BJ (cell line): Measurements from ENCODE around the gene COPZ2. TPM values are rescaled to one million over a fixed set of nuclear protein-coding genes. Genes with fewer than 3 reads are reported as not detected.
"Not testable (repeated sequence)": the region's sequence is repeated elsewhere in the genome, so short reads cannot be mapped to it uniquely, and the experiment has no call there.

Experiments used
- CTCF ChIA-PET: fragments of 350-600 bp; formaldehyde crosslinking; extraction: SDS; loops from one replicate; lab custom pipeline; 2021; ENCODE audit warnings: antibody characterized with exemption, inconsistent platforms; lab: Yijun Ruan, JAX
- POLR2A ChIA-PET: fragments of 300-600 bp; sonication (Branson Sonifier 250); formaldehyde crosslinking; extraction: SDS; loops from one replicate; lab custom pipeline; 2021; ENCODE audit warnings: antibody characterized with exemption; lab: Charles Lee
- DNase-seq: peaks from one replicate; pipeline ENCODE4 v3.0.0-alpha.2; 2011; ENCODE audit warnings: low read depth
- H3K27me3 ChIP-seq: 2 replicates; pipeline ENCODE4 v1.6.0; 2011; ENCODE audit warnings: low read length; ENCODE audit not compliant: control insufficient read depth, insufficient read depth
- H3K36me3 ChIP-seq: 2 replicates; pipeline ENCODE4 v1.5.1; 2011; ENCODE audit warnings: low read length; ENCODE audit not compliant: control insufficient read depth, insufficient read depth
- H3K4me3 ChIP-seq: 2 replicates; pipeline ENCODE4 v1.5.1; 2011; ENCODE audit warnings: low read depth, mild to moderate bottlenecking, control low read depth, low read length
- polyA minus RNA-seq: library from RNA; depleted of rRNA, polyadenylated mRNA; stranded (reverse); fragments of >200 nt; gene quantifications from 2 replicates; pipeline ENCODE4 v1.2.3, GENCODE V29; 2011; rRNA and poly(A)+ RNA removed
- polyA plus RNA-seq: library from polyadenylated mRNA; depleted of rRNA; stranded (reverse); fragments of >200 nt; gene quantifications from 2 replicates; pipeline ENCODE4 v1.2.3, GENCODE V29; 2011; rRNA removed
- TF ChIP-seq, protein P1 (sequence below): IDR thresholded peaks from 2 replicates; pipeline ENCODE4 v1.5.1; 2011; ENCODE audit warnings: low read depth, mild to moderate bottlenecking, control low read depth, inconsistent platforms, low read length, moderate library complexity; ENCODE audit not compliant: insufficient read depth

COPZ2 gene, protein sequence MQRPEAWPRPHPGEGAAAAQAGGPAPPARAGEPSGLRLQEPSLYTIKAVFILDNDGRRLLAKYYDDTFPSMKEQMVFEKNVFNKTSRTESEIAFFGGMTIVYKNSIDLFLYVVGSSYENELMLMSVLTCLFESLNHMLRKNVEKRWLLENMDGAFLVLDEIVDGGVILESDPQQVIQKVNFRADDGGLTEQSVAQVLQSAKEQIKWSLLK
- 132 and 181 TPM in 2 replicates for polyA plus RNA-seq
- polyA minus RNA-seq = 103 and 118 TPM in 2 replicates

DNA sequence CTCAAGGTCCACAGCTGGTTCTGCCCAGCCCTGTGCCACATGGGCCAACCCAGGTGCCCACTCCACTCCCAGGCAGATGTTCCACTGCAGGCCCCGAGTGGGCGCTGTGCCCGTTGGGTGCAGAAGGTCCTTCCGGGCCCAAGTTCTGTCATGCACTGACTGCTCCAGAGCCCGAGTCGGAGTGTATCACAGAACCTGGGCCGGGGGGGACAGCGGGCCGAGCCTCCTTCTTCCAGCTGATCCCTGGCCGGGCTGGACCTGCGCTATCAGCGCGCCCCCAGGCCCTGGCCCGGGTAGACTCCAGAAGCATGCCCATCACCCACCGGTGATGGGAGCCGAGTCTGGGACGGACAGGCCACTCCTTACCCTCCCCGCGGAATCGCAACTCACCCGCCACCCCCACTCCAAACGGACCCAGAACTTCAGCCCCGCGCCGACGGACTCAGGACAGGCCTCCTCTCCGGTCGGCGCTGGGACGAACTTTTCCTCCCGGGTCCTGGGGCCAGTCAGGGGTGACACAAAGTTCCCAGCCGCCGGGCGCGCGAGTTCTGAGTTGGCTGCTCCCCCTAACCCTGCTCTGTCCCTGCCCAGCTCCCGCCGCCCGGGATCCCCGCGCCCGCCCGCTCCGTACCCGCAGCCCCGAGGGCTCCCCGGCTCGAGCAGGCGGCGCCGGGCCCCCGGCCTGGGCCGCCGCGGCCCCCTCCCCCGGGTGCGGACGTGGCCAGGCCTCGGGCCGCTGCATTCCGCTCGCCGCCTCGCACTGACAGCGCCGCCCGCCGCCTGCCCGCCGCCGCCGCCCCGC lies at the start of gene COPZ2:
TSS of gene COPZ2 (minus strand) at position 762 of the 802 bp plus-strand sequence. CDS start at position 742, 20 bp downstream.
- TF ChIP-seq, protein P1, sequence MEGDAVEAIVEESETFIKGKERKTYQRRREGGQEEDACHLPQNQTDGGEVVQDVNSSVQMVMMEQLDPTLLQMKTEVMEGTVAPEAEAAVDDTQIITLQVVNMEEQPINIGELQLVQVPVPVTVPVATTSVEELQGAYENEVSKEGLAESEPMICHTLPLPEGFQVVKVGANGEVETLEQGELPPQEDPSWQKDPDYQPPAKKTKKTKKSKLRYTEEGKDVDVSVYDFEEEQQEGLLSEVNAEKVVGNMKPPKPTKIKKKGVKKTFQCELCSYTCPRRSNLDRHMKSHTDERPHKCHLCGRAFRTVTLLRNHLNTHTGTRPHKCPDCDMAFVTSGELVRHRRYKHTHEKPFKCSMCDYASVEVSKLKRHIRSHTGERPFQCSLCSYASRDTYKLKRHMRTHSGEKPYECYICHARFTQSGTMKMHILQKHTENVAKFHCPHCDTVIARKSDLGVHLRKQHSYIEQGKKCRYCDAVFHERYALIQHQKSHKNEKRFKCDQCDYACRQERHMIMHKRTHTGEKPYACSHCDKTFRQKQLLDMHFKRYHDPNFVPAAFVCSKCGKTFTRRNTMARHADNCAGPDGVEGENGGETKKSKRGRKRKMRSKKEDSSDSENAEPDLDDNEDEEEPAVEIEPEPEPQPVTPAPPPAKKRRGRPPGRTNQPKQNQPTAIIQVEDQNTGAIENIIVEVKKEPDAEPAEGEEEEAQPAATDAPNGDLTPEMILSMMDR = peak; percentile 79
- ChIA-PET POLR2A (no interaction called here), CTCF (interaction anchor here (0.8 to 6.9 kb wide), 12 partner anchors 10 to 42 kb away, joined by 3 to 64 read pairs (median 4); partner anchors contain the start of gene NFE2L1)
- Histone ChIP-seq H3K36me3 (peaks cover 6% of the 10 kb centered on the region; the same call in 1 of the 2 replicates), H3K4me3 (peak within 1 kb of the TSS; percentile 78), H3K27me3 (no peaks in the 10 kb centered on the region)
- no peak for DNase-seq

DNA sequence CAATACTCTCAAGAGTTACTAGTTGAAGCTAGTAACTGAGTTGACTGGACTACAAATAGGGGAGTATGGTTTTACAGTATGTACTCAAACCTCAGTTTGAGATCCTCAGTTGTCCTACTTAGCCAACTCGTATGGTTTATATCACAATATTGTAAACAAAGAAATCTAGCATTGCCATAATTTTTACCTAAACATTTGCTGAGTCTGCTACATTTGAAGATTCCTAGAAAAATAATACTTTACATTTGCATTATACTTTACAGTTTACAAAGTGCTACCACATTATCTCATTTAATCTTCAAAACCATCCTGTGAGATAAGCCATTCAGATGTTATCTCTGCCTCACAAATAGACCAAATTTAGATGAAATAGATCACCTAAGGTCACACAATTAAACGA lies 47.3 kb upstream of the COPZ2 start:
- H3K27me3 ChIP-seq = no peaks in the 10 kb centered on the region
- no peak overlapping the region for H3K4me3 ChIP-seq
- TF ChIP-seq, protein P1 = no peak
- no peaks in the 10 kb centered on the region for H3K36me3 ChIP-seq
- ChIA-PET POLR2A (interaction anchor here (0.5 kb wide), 1 partner anchor 139 kb away, joined by 5 read pairs; no protein-coding TSS in a partner anchor), CTCF (interaction anchor here (1.3 to 3.0 kb wide), 3 partner anchors 10 to 59 kb away, joined by 5 to 10 read pairs (median 10); no protein-coding TSS in a partner anchor)
- DNase-seq = no peak

DNA sequence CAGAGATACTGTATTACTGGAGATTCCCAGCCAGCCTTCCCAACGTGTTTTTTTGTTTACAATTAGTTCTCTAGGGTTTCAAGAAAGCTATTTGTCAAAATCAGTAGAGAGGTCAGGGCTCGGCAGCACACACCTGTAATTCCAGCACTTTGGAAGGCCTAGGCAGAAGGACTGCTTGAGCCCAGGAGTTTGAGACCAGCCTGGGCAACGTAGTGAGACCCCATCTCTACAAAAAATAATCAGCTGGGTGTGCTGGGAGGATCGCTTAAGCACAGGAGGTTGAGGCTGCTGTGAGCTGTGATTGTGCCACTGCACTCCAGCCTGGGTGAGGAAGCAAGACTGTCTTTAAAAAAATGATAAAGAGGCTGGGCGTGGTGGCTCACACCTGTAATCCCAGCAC lies 44.3 kb upstream of the COPZ2 start:
- H3K27me3 ChIP-seq = no peaks in the 10 kb centered on the region
- POLR2A ChIA-PET = no interaction called here
- no peak overlapping the region for H3K4me3 ChIP-seq
- H3K36me3 ChIP-seq = no peaks in the 10 kb centered on the region
- TF ChIP-seq, protein P1 = no peak
- no peak for DNase-seq
- CTCF ChIA-PET = interaction anchor here (0.6 to 10.6 kb wide), 5 partner anchors 14 to 447 kb away, joined by 3 to 200 read pairs (median 3); no protein-coding TSS in a partner anchor

DNA sequence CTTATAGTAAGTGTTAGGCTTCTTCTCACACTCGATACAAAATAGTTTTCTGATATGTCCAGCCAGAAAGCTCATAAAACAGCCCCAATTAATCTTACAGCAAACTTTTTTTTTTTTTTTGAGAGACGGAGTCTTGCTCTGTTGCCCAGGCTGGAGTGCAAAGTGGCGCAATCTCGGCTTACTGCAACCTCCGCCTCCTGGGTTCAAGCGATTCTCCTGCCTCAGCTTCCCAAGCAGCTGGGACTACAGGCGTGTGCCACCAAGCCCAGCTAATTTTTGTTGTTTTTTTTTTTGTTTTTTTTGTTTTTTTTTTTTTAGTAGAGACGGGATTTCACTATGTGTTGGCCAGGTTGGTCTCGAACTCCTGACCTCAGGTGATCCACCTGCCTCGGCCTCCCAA lies 39.6 kb upstream of the COPZ2 start:
- CTCF ChIA-PET = interaction anchor here (1.4 to 10.6 kb wide), 4 partner anchors 9 to 49 kb away, joined by 4 to 200 read pairs (median 30); no protein-coding TSS in a partner anchor
- H3K36me3 ChIP-seq = not testable (repeated sequence)

DNA sequence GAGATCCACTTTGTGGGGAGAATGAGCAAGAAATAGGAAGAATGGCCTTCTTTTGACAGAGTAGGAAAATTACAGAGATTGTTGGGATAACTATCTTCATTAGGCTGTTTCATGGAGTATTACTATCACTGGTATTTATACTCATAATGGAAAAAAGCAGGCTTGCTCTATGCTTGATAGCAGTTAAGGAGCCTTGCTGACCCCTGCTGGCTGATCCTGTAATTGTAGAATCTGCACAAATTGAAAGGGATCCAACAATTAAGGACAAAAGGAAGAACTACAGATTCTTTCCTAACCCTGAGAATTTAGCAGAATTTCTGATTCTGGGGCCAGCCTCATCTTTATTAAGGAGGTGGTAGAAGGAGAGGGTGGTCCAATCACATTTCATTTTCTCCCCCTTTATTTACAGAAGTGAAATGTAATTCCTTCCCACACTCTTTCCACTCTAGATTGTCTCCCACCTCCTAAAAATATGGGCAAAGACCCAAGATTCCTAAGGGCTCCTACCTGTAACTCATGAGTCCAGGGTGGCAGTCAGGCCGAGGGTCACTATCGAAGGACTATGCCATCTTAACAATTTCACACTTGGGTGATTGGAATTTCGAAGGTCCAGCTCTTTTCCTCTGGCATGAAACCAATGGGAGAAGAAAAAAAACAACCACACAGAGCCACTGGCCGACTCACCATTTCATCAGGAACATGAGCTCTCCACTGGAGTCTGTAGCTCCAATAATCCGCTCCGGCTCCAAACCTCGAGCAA lies 36.9 kb upstream of the COPZ2 start:
- POLR2A ChIA-PET = interaction anchor here (0.7 kb wide), 1 partner anchor 43 kb away, joined by 3 read pairs; no protein-coding TSS in a partner anchor
- no peaks in the 10 kb centered on the region for H3K27me3 ChIP-seq
- H3K4me3 ChIP-seq = no peak overlapping the region
- TF ChIP-seq, protein P1 = peak; percentile 81
- no peak for DNase-seq
- H3K36me3 ChIP-seq = peaks cover 11% of the 10 kb centered on the region
- CTCF ChIA-PET = interaction anchor here (0.6 to 10.6 kb wide), 16 partner anchors 11 to 932 kb away, joined by 3 to 200 read pairs (median 4); no protein-coding TSS in a partner anchor

More for the DNA sequence above, 39.6 kb upstream of the COPZ2 start:
- POLR2A ChIA-PET, H3K27me3 ChIP-seq, DNase-seq, H3K4me3 ChIP-seq: not testable (repeated sequence)

DNA sequence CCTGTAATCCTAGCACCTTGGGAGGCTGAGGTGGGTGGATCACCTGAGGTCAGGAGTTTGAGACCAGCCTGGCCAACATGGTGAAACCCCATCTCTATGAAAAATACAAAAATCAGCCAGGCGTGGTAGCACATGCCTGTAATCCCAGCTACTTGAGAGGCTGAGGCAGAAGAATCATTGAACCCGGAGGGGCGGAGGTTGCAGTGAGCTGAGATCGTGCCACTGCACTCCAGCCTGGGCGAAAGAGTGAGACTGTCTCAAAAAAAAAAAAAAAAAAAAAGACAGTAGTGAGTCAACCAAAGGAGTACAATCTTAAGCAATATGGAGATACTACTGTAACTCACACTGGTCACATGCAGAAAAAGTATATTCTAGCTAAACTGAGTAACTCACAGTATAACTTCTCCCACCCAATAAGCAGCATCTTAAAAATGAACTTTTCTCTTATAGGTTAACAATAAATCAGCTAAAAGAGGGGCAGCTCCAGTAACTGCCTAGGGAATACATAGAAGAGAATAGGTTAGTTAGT lies 36.0 kb upstream of the COPZ2 start:
- H3K4me3 ChIP-seq, DNase-seq, H3K27me3 ChIP-seq: not testable (repeated sequence)
- peaks cover 11% of the 10 kb centered on the region for H3K36me3 ChIP-seq
- ChIA-PET CTCF (interaction anchor here (0.8 to 10.6 kb wide), 13 partner anchors 9 to 62 kb away, joined by 3 to 200 read pairs (median 4); no protein-coding TSS in a partner anchor), POLR2A (interaction anchor here (0.6 kb wide), 1 partner anchor 962 kb away, joined by 3 read pairs; no protein-coding TSS in a partner anchor)

DNA sequence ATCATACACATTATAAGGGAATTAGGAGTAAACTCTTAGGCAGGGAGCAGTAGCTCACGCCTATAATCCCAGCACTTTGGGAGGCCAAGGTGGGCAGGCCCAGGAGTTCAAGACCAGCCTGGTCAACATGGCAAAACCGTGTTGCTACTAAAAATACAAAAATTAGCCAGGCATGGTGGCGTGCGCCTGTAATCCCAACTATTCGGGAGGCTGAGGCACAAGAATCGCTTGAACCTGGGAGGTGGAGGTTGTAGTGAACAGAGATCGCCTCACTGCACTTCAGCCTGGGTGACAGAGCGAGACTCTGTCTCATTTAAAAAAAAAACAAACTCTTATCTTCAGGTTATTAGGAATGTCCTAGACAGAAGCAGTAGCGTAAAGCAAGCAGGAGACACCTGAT lies 35.2 kb upstream of the COPZ2 start:
- peaks cover 11% of the 10 kb centered on the region for H3K36me3 ChIP-seq
- POLR2A ChIA-PET, DNase-seq, H3K27me3 ChIP-seq, H3K4me3 ChIP-seq: not testable (repeated sequence)
- CTCF ChIA-PET = interaction anchor here (0.7 to 10.6 kb wide), 6 partner anchors 8 to 61 kb away, joined by 3 to 200 read pairs (median 4); no protein-coding TSS in a partner anchor
